ENCODE data around the gene SOHLH1. TPM values are rescaled to one million over a fixed set of nuclear protein-coding genes. Genes with fewer than 3 reads are reported as not detected.

SOHLH1 gene
- total RNA-seq, 1 donor from 2014 or later = not detected

- no peak for TF ChIP-seq CTCF (IDR thresholded peaks at IDR 0.05)
- no peak overlapping the region for H3K4me3 ChIP-seq
- no peak overlapping the region for H3K27ac ChIP-seq
- DNase-seq (no peak), ATAC-seq (no peak)
- peaks cover 7% of the 10 kb centered on the region for H3K27me3 ChIP-seq
- intact Hi-C loops (cut with DNase I) = no loop called here
- no peaks in the 10 kb centered on the region for H3K9me3 ChIP-seq
- no peaks in the 10 kb centered on the region for H3K4me1 ChIP-seq
- no peaks in the 10 kb centered on the region for H3K36me3 ChIP-seq
Observed at GRCh38 chr9:135661816-135662560, 37.3 kb downstream of the SOHLH1 start.

GRCh38 chr9:135660407-135660806, 38.9 kb downstream of the SOHLH1 start:
- Histone ChIP-seq H3K4me3 (no peak overlapping the region), H3K27me3 (no peaks in the 10 kb centered on the region), H3K27ac (no peak overlapping the region), H3K36me3 (no peaks in the 10 kb centered on the region), H3K4me1 (no peaks in the 10 kb centered on the region), H3K9me3 (no peaks in the 10 kb centered on the region)
- ATAC-seq (no peak), DNase-seq (no peak)
- intact Hi-C loops (cut with DNase I) = no loop called here
- TF ChIP-seq CTCF (IDR thresholded peaks at IDR 0.05) = no peak

GRCh38 chr9:135659252-135659651, 40.0 kb downstream of the SOHLH1 start:
- no peak overlapping the region for H3K27ac ChIP-seq
- H3K4me1 ChIP-seq = no peaks in the 10 kb centered on the region
- H3K27me3 ChIP-seq = no peaks in the 10 kb centered on the region
- no peak overlapping the region for H3K4me3 ChIP-seq
- ATAC-seq (no peak), DNase-seq (no peak)
- H3K9me3 ChIP-seq = no peaks in the 10 kb centered on the region
- H3K36me3 ChIP-seq = no peaks in the 10 kb centered on the region
- no peak for TF ChIP-seq CTCF (IDR thresholded peaks at IDR 0.05)
- intact Hi-C loops (cut with DNase I) = no loop called here

GRCh38 chr9:135657416-135657815, 41.9 kb downstream of the SOHLH1 start:
- no peaks in the 10 kb centered on the region for H3K9me3 ChIP-seq
- no peaks in the 10 kb centered on the region for H3K4me1 ChIP-seq
- H3K27ac ChIP-seq = no peak overlapping the region
- DNase-seq = no peak
- no peaks in the 10 kb centered on the region for H3K36me3 ChIP-seq
- ATAC-seq = no peak
- TF ChIP-seq CTCF (IDR thresholded peaks at IDR 0.05) = no peak
- no peaks in the 10 kb centered on the region for H3K27me3 ChIP-seq
- intact Hi-C loops (cut with DNase I) = no loop called here
- H3K4me3 ChIP-seq = no peak overlapping the region

- no peaks in the 10 kb centered on the region for H3K9me3 ChIP-seq
- no peak overlapping the region for H3K27ac ChIP-seq
- TF ChIP-seq CTCF (IDR thresholded peaks at IDR 0.05) = no peak
- ATAC-seq (no peak), DNase-seq (no peak)
- H3K4me3 ChIP-seq = no peak overlapping the region
- H3K4me1 ChIP-seq = no peaks in the 10 kb centered on the region
- H3K27me3 ChIP-seq = no peaks in the 10 kb centered on the region
- intact Hi-C loops (cut with DNase I) = no loop called here
- H3K36me3 ChIP-seq = no peaks in the 10 kb centered on the region
Observed at GRCh38 chr9:135655317-135655716, 44.0 kb downstream of the SOHLH1 start.

GRCh38 chr9:135650408-135650807, 48.9 kb downstream of the SOHLH1 start:
- no peak for TF ChIP-seq CTCF (IDR thresholded peaks at IDR 0.05)
- H3K4me3 ChIP-seq = no peak overlapping the region
- ATAC-seq (no peak), DNase-seq (no peak)
- no peak overlapping the region for H3K27ac ChIP-seq
- H3K27me3 ChIP-seq = no peaks in the 10 kb centered on the region
- intact Hi-C loops (cut with DNase I) = no loop called here
- H3K9me3 ChIP-seq = peaks cover 14% of the 10 kb centered on the region
- no peaks in the 10 kb centered on the region for H3K4me1 ChIP-seq
- H3K36me3 ChIP-seq = no peaks in the 10 kb centered on the region

Measured in upper lobe of right lung (tissue), 1 donor.